Muscle of back (tissue), 11 donors: ENCODE data around the gene ITGB7. TPM values are rescaled to one million over a fixed set of nuclear protein-coding genes. Genes with fewer than 3 reads are reported as not detected.
"Not testable (repeated sequence)": the region's sequence is repeated elsewhere in the genome, so short reads cannot be mapped to it uniquely, and the experiment has no call there.

ENCODE experiments used
- DNase-seq, 3 donors: peaks; one replicate each; pipeline versions ENCODE4 v3.0.0 to v3.0.0-alpha.2; 2013
- polyA plus RNA-seq, 10 donors: library from polyadenylated mRNA; unstranded; fragments of 120-200 nt; gene quantifications; one replicate each; pipeline ENCODE4 v1.2.1, GENCODE V29; 2013; ENCODE audit not compliant: insufficient read length in 10 of 10

The ITGB7 gene
- polyA plus RNA-seq, 10 donors, result 0.46 to 5.6 (median 0.93) TPM

- DNase-seq, result peak in 2 of 3 donors; percentile 51 to 74
Observed at GRCh38 chr12:53218551-53219291, 11.7 kb upstream of the ITGB7 start.

- DNase-seq, result no peak
Observed at GRCh38 chr12:53217931-53218307, 10.9 kb upstream of the ITGB7 start.

- no peak for DNase-seq
Observed at GRCh38 chr12:53217051-53217930, 10.2 kb upstream of the ITGB7 start.

DNA sequence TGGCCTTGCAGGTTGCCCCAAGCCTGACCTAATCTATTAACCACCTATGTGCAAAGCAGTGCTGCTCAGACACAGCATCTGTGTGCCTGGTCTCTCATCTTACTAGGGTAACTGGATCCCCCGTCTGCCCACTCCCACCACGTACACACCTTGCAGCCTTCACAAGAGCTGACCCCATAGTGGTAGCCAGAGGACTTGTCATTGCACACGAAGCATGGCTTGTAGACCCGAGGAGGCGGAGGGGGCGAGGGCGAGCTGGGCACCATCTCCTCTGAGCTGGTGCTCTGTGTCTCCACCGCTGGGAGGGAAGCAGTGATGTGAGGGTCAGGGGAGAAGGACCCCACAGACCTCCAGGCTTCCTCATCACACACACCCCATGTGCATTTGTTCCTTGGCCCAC is 8.4 kb upstream of the ITGB7 start:
- DNase-seq, result no peak

GRCh38 chr12:53214687-53215455 is 7.8 kb upstream of the ITGB7 start:
- DNase-seq, result no peak

GRCh38 chr12:53214221-53214620 is 7.2 kb upstream of the ITGB7 start:
- DNase-seq, result no peak

GRCh38 chr12:53213348-53213747 is 6.3 kb upstream of the ITGB7 start:
- peak in 2 of 3 donors; percentile 83 to 89 for DNase-seq

DNA sequence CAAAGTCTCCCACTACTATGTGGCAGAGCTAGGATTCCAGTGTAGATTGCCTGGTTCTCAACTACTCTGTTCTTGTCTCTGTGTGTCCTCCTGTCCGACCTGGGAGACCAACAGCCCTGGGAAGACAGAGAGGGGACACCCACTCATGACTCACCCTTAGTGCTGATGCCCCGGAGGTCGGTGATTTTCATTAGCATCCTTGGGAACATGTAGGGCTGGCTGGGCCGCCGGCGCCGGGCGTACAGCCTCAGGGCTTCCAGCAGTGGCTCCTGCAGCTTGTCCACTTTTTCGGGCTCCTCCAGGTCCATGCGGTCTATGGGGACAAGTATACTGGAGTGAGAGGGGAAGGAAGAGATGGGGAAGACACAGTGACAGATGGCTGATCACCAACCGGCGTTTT is 5.9 kb upstream of the ITGB7 start:
- no peak for DNase-seq

DNA sequence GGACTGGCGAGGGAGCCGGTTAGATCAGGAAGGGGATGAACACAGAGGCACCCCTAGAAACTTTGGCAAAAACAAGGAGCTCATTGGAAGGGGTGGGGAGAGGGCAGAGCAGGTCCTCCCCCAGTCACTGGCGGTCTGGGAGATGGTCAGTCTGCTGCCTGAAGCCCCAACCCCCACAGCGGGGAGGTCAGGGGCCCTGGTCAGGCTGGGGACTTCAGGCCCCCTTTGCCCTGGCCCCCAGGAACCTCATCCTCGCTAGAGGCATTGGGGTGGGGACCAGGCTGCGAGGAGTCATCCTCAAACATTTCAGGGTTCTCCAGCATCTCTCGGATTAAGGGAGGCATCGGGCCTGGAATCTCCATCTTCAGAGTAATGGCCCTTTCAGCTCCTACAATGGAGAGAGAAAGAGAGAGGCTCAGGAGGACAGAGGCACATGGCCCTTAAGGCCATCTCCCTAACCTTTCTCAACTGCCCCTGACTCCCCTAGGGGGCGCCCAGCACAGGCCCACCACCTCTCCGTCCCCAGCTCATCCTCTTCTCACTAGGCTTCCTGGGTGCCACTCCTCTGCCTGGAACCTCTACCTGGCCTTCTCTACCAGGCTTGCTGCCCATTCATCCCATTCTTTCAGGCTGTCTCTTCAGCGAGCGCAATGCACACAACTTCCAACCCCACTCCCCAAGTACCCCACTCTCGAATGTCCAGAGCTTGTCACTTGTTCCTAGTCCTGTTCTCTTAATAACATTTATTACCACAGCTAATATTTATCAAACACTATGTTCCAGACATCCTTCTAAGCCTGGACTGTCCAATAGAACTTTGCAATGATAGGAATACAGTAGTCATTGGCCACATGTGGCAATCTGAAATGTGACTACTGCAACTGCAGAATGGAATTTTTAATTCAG is 4.7 kb upstream of the ITGB7 start:
- no peak for DNase-seq

DNA sequence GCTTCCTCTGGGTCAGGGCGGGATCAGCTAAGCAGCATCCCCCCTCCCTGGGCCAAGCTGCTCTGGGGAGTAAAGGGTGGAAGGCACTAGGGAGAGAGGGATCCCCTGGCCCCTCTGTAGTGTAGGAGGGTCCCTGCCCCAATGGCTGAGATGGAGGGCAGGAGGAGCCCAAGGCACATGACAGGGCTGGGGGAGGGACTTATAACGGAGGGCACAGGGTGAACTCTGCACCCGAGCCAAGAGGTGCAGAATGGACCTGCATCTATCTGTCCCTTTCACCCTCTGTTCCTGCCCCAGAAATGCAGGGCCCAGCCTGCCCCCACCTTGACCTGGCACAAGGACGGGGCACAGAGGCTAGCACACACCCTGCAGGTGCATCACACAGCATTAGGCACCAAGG is 3.8 kb upstream of the ITGB7 start:
- DNase-seq, result no peak

GRCh38 chr12:53208877-53209463 is 1.9 kb upstream of the ITGB7 start:
- DNase-seq, result no peak

GRCh38 chr12:53208435-53208834 is 1.4 kb upstream of the ITGB7 start:
- DNase-seq, result peak in 2 of 3 donors; percentile 39 to 72

GRCh38 chr12:53205747-53206419 is 1.2 kb downstream of the ITGB7 start:
- DNase-seq, result peak in 1 of 3 donors; percentile 51

DNA sequence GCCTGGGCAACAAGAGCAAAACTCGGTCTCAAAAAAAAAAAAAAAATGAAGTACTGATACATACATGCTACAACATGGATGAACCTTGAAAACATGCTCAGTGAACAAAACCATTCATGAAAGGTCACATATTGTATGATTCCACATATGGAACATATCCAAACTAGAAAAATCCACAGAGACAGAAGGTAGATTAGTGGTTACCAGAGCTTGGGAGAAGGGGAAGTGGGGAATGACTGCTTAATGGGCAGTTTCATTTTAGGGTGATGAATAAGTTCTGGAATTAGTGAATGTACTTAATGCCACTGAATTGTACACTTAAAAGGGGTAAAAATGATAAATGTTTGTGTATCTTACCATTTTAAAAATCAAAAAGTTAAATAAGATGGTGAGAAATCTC is 2.7 kb downstream of the ITGB7 start:
- no peak for DNase-seq

DNA sequence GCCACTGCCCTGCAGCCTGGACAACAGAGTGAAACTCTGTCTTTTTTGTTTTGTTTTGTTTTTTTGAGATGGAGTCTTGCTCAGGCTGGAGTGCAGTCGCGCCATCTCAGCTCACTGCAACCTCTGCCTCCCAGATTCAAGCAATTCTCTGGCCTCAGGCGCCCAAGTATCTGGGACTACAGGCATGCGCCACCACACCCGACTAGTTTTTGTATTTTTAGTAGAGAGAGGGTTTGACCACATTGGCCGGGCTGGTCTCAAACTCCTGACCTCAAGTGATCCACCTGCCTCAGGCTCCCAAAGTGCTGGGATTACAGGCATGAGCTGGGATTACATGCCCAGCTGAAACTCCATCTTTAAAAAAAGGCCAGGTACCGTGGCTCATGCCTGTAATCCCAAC is 4.7 kb downstream of the ITGB7 start:
- DNase-seq, result not testable (repeated sequence)

GRCh38 chr12:53201639-53202038 is 5.4 kb downstream of the ITGB7 start:
- no peak for DNase-seq

- DNase-seq, result no peak
Observed at GRCh38 chr12:53201177-53201541, 5.9 kb downstream of the ITGB7 start.

GRCh38 chr12:53200458-53201176 is 6.4 kb downstream of the ITGB7 start:
- DNase-seq, result no peak

DNA sequence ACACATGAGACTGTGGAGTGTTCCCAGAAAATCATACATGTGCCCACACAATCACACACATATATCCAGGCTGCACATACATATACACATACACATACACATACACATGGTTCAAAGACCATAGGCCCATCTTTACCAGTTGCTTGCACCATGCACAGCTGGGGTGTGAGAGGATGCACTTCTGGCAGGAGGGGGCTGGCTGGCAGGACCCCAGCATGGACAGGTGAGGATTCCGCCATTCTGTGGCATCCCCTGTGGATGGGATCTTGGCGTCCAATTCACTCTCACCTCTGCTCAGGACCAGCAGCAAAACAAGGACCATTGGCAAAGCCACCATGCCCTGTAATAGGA is 7.0 kb downstream of the ITGB7 start:
- no peak for DNase-seq

GRCh38 chr12:53199700-53200099 is 7.4 kb downstream of the ITGB7 start:
- DNase-seq, result no peak
